IPS DF 6.9 (cell line): Measurements from ENCODE around the gene ADIPOR1.
"Not testable (repeated sequence)": the region's sequence is repeated elsewhere in the genome, so short reads cannot be mapped to it uniquely, and the experiment has no call there.

Source experiments
- DNase-seq: peaks from one replicate; pipeline ENCODE4 v3.0.0-alpha.2; 2013; ENCODE audit warnings: low read depth, low spot score
- H3K27ac ChIP-seq: one replicate; pipeline ENCODE4 v1.5.1; 2013; ENCODE audit warnings: low read length, control low read depth
- H3K27me3 ChIP-seq: 2 replicates; pipeline ENCODE4 v1.6.1; 2013; ENCODE audit warnings: mild to moderate bottlenecking, low read length; ENCODE audit not compliant: control insufficient read depth, insufficient read depth
- H3K36me3 ChIP-seq: 2 replicates; pipeline ENCODE4 v1.6.1; 2013; ENCODE audit warnings: low read length; ENCODE audit not compliant: control insufficient read depth, insufficient read depth
- H3K4me1 ChIP-seq: 2 replicates; pipeline ENCODE4 v1.6.1; 2013; ENCODE audit warnings: low read length; ENCODE audit not compliant: control insufficient read depth, insufficient read depth
- H3K4me3 ChIP-seq: 2 replicates; pipeline ENCODE4 v1.5.1; 2013; ENCODE audit warnings: mild to moderate bottlenecking, low read length
- H3K9me3 ChIP-seq: 2 replicates; pipeline ENCODE4 v1.6.1; 2013; ENCODE audit warnings: low read length, inconsistent platforms; ENCODE audit not compliant: control insufficient read depth, insufficient read depth
- WGBS: extraction: QIAGEN DNeasy Blood & Tissue Kit; methylation state at CpG from one replicate; pipeline ENCODE4 v1.1.7; 2013; ENCODE audit warnings: mixed read lengths, missing lambda C conversion rate; ENCODE audit not compliant: insufficient read length, insufficient coverage; 5-methylcytosine and 5-hydroxymethylcytosine counted together

ADIPOR1 gene

DNA sequence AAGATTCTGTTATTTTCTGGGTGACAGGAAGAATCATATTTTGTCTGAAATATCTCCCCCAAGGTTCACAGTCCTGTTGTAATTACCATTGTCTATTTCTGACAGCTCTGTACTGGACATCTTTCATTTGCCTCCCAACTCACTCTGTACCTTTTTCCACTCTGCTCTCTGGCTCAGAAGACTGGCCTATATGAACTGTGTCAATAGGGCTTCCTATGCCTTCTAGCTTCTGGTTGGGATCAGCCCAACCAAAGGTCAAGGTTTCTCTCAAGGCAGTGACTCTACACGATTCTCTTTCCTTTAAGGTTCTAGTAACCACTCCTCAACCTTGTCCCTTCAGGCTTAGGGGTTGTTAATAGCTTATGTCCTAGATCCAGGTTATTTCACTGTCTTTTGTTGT, 48.6 kb downstream of the ADIPOR1 start:
- no CpG with 5 or more reads among the region's 1 CpG for WGBS
- H3K27me3 ChIP-seq, result no peaks in the 10 kb centered on the region
- DNase-seq, result no peak
- no peaks in the 10 kb centered on the region for H3K4me1 ChIP-seq
- H3K36me3 ChIP-seq, result peaks cover 20% of the 10 kb centered on the region; the same call in 1 of the 2 replicates
- no peak overlapping the region for H3K27ac ChIP-seq
- H3K4me3 ChIP-seq, result no peak overlapping the region
- no peaks in the 10 kb centered on the region for H3K9me3 ChIP-seq

- WGBS, result no CpG with 5 or more reads among the region's 6 CpGs
- H3K27me3 ChIP-seq, result no peaks in the 10 kb centered on the region
- no peak overlapping the region for H3K27ac ChIP-seq
- no peaks in the 10 kb centered on the region for H3K4me1 ChIP-seq
- H3K4me3 ChIP-seq, result no peak overlapping the region
- DNase-seq, result no peak
- peaks cover 18% of the 10 kb centered on the region; the same call in 1 of the 2 replicates for H3K36me3 ChIP-seq
- no peaks in the 10 kb centered on the region for H3K9me3 ChIP-seq
These were observed 49.1 kb downstream of the ADIPOR1 start for GRCh38 chr1:202908998-202909397.

- Histone ChIP-seq H3K4me1 (no peaks in the 10 kb centered on the region), H3K27me3 (no peaks in the 10 kb centered on the region), H3K27ac (no peak overlapping the region), H3K36me3 (peaks cover 7% of the 10 kb centered on the region; the same call in 1 of the 2 replicates), H3K9me3 (no peaks in the 10 kb centered on the region), H3K4me3 (no peak overlapping the region)
- no peak for DNase-seq
- WGBS, result no CpG with 5 or more reads among the region's 4 CpGs
These were observed 52.8 kb downstream of the ADIPOR1 start for GRCh38 chr1:202905331-202905730.

- not testable (repeated sequence) for H3K4me1 ChIP-seq, H3K9me3 ChIP-seq, H3K4me3 ChIP-seq, H3K36me3 ChIP-seq, H3K27me3 ChIP-seq, DNase-seq, H3K27ac ChIP-seq
- WGBS, result no CpG with 5 or more reads among the region's 5 CpGs
These were observed 54.3 kb downstream of the ADIPOR1 start for GRCh38 chr1:202903808-202904207.

DNA sequence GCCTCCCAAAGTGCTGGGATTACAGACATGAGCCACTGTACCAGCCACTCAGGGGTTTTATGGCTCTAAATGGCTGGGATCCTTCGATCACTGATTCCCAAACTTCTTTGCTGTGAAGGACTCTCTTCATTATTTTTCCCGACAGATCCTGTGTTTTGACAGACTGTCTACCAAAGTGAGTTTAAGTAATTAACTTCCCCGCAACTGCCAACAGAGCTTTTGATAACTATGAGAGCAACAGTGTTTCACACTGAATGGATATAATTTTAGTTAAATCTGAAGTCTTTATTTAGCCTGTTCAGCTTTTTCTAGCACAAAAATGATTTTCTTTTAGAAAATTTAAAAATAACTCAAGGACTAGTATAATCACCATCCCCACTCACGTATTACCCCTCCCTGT, 56.6 kb downstream of the ADIPOR1 start:
- H3K27me3 ChIP-seq, result no peaks in the 10 kb centered on the region
- no peaks in the 10 kb centered on the region for H3K4me1 ChIP-seq
- no peak overlapping the region for H3K4me3 ChIP-seq
- H3K36me3 ChIP-seq, result peaks cover 2% of the 10 kb centered on the region; the same call in 1 of the 2 replicates
- no peaks in the 10 kb centered on the region for H3K9me3 ChIP-seq
- DNase-seq, result no peak
- no CpG with 5 or more reads among the region's 4 CpGs for WGBS
- H3K27ac ChIP-seq, result no peak overlapping the region

GRCh38 chr1:202892501-202892900, 65.6 kb downstream of the ADIPOR1 start:
- Histone ChIP-seq H3K36me3 (peaks cover 13% of the 10 kb centered on the region; the same call in 1 of the 2 replicates), H3K9me3 (no peaks in the 10 kb centered on the region), H3K27ac (no peak overlapping the region), H3K27me3 (no peaks in the 10 kb centered on the region), H3K4me3 (no peak overlapping the region), H3K4me1 (no peaks in the 10 kb centered on the region)
- no CpG with 5 or more reads among the region's 7 CpGs for WGBS
- DNase-seq, result no peak
